Inflammatory macrophage treated with lipopolysaccharide for 1 hour (primary cell): Measurements from ENCODE around the gene CSN1S1.

Source experiments
- DNase-seq, 2 donors: peaks; one replicate each; pipeline ENCODE4 v3.0.0-alpha.2; 2020 to 2022

CSN1S1 gene

GRCh38 chr4:69994782-69995181, 63.9 kb downstream of the CSN1S1 start:
- DNase-seq, result no peak

- DNase-seq, result no peak
Observed at GRCh38 chr4:69995526-69996016, 64.7 kb downstream of the CSN1S1 start, which contains the start of gene STATH. TSS of gene STATH (plus strand) at chr4:69995966. CDS start at chr4:69998438, 2,472 bp downstream.
